HL-60 (cell line): Measurements from ENCODE around the gene RNF26.

Experiments used
- DNase-seq, 2 experiments: peaks; one replicate each; pipeline ENCODE4 v3.0.0-alpha.2; 2010 to 2020; ENCODE audit warnings: low read depth in 1 of 2, low spot score in 1 of 2
- H3K27ac ChIP-seq: fragments of 250-450 bp; sonication (Bioruptor Pico); replicated peaks from 2 replicates; pipeline ENCODE4 v1.5.1; 2020; ENCODE audit warnings: mild to moderate bottlenecking, moderate library complexity
- H3K27me3 ChIP-seq: fragments of 250-450 bp; sonication (Bioruptor Pico); 2 replicates; pipeline ENCODE4 v1.5.1; 2021; ENCODE audit warnings: mild to moderate bottlenecking, moderate library complexity; ENCODE audit not compliant: insufficient read depth, poor library complexity, severe bottlenecking
- H3K4me3 ChIP-seq: replicated peaks from 2 replicates; pipeline ENCODE4 v1.5.1; 2011; ENCODE audit warnings: mild to moderate bottlenecking, control low read depth, low read length; ENCODE audit not compliant: insufficient read depth
- CTCF ChIP-seq: IDR thresholded peaks from one replicate; pipeline ENCODE4 v1.5.1; 2011; ENCODE audit warnings: low read length, control low read depth, inconsistent platforms; ENCODE audit not compliant: insufficient read depth
- GABPA ChIP-seq: IDR thresholded peaks from 2 replicates; pipeline ENCODE4 v1.6.1; 2012; ENCODE audit warnings: low read depth
- POLR2AphosphoS5 ChIP-seq: IDR thresholded peaks from 2 replicates; pipeline ENCODE4 v1.6.1; 2012; ENCODE audit warnings: low read depth
- REST ChIP-seq: IDR thresholded peaks from 2 replicates; pipeline ENCODE4 v1.6.1; 2012; ENCODE audit warnings: low read depth; ENCODE audit not compliant: insufficient replicate concordance
- SPI1 ChIP-seq: IDR thresholded peaks from 2 replicates; pipeline ENCODE4 v1.6.1; 2012; ENCODE audit warnings: low read depth, mild to moderate bottlenecking, borderline replicate concordance

RNF26 gene

GRCh38 chr11:119341222-119342022 lies 7.1 kb downstream of the RNF26 start:
- no peak overlapping the region for H3K4me3 ChIP-seq
- peaks cover 24% of the 10 kb centered on the region for H3K27me3 ChIP-seq
- no peak for DNase-seq
- TF ChIP-seq SPI1 (peak; percentile 45; the same call in 1 of the 2 replicates), GABPA (no peak), REST (no peak), POLR2AphosphoS5 (no peak), CTCF (no peak)
- H3K27ac ChIP-seq: no peak overlapping the region

GRCh38 chr11:119342023-119342300 lies 7.6 kb downstream of the RNF26 start:
- Histone ChIP-seq H3K27ac (no peak overlapping the region), H3K27me3 (peaks cover 24% of the 10 kb centered on the region), H3K4me3 (no peak overlapping the region)
- no peak for DNase-seq
- TF ChIP-seq GABPA: no peak
- no peak for TF ChIP-seq CTCF
- TF ChIP-seq POLR2AphosphoS5: no peak
- TF ChIP-seq REST: no peak
- TF ChIP-seq SPI1: no peak

- TF ChIP-seq POLR2AphosphoS5: no peak
- H3K27me3 ChIP-seq: peaks cover 24% of the 10 kb centered on the region
- H3K4me3 ChIP-seq: no peak overlapping the region
- no peak for DNase-seq
- H3K27ac ChIP-seq: no peak overlapping the region
Measured at GRCh38 chr11:119342362-119343130, 8.2 kb downstream of the RNF26 start.

- TF ChIP-seq CTCF (no peak), POLR2AphosphoS5 (no peak), GABPA (no peak), REST (no peak), SPI1 (no peak)
- H3K27ac ChIP-seq: no peak overlapping the region
- no peak for DNase-seq
- H3K4me3 ChIP-seq: no peak overlapping the region
- peaks cover 24% of the 10 kb centered on the region for H3K27me3 ChIP-seq
Measured at GRCh38 chr11:119343726-119344125, 9.4 kb downstream of the RNF26 start.
